ENCODE results near the gene SSBP3.

SSBP3 gene

DNA sequence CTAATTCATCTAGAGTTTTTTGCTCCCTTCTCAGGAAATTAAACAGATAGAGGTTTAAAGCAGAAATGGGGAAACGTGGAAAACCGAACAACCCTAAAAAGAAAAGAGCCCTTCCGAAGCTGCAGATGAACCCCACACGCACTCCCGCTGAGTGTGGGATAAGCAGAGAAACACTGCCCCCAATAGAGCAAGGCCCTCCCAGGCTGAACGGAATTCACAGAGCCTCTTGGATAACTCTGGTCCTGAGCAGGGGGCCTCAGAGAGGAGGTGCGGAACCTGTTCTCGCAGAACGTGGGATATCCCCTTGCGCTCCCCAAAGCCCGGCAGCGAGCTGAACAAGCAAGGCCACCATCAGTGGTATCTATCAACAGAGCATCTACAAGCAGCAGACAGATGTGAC lies 44.9 kb downstream of the SSBP3 start:
- H3K18ac ChIP-seq (ENCODE audit: low read depth in 1 of 2, low read length in 2 of 2), result no peak overlapping the region
- no peak overlapping the region for H2BK12ac ChIP-seq (ENCODE audit: low read length in 2 of 2)
- H3K14ac ChIP-seq (ENCODE audit: low read length in 2 of 2), result no peak overlapping the region
- H3K4me3 ChIP-seq (ENCODE audit: insufficient read depth in 1 of 2, low read depth in 1 of 2, low read length in 2 of 2), result no peak overlapping the region
- DNase-seq, result no peak
- no peak overlapping the region for H2BK15ac ChIP-seq (ENCODE audit: low read depth, poor library complexity, severe bottlenecking)
- H2BK5ac ChIP-seq (ENCODE audit: low read depth, low read length, poor library complexity, severe bottlenecking), result no peak overlapping the region
- H3K4me2 ChIP-seq (ENCODE audit: low read length, poor library complexity, severe bottlenecking), result no peak overlapping the region
- peaks cover 10 to 21% of the 10 kb centered on the region in 2 experiments for H3K36me3 ChIP-seq (ENCODE audit: control insufficient read depth in 1 of 2, insufficient read depth in 2 of 2, low read depth in 1 of 2, low read length in 2 of 2)
- H3K27me3 ChIP-seq (ENCODE audit: control insufficient read depth in 1 of 2, insufficient read depth in 1 of 2, low read length in 2 of 2), result no peaks in the 10 kb centered on the region
- no peak overlapping the region for H3K4ac ChIP-seq (ENCODE audit: low read depth in 1 of 2, low read length in 2 of 2)
- H2AK5ac ChIP-seq (ENCODE audit: low read length, severe bottlenecking), result no peak overlapping the region
- 82% methylated on average over 12 of the region's 12 CpGs for WGBS
- H3K27ac ChIP-seq (ENCODE audit: low read length, poor library complexity, severe bottlenecking), result no peak overlapping the region
- H3K4me1 ChIP-seq (ENCODE audit: control insufficient read depth, insufficient read depth, low read depth, low read length), result peaks cover 1% of the 10 kb centered on the region
- no peaks in the 10 kb centered on the region for H3K9me3 ChIP-seq (ENCODE audit: control insufficient read depth, low read length)
- H3K9ac ChIP-seq (ENCODE audit: low read length), result no peak overlapping the region
- no peak overlapping the region for H3K23ac ChIP-seq (ENCODE audit: low read length in 2 of 2)
- no peak overlapping the region for H4K8ac ChIP-seq (ENCODE audit: low read length)
- no peak overlapping the region for H4K91ac ChIP-seq (ENCODE audit: low read length)
- peaks cover 32% of the 10 kb centered on the region for H3K79me1 ChIP-seq (replicated peaks; ENCODE audit: low read length, poor library complexity, severe bottlenecking)
- H2AFZ ChIP-seq (ENCODE audit: low read depth, low read length), result no peak overlapping the region
- no peak overlapping the region for H2BK120ac ChIP-seq (ENCODE audit: low read depth, low read length)

DNA sequence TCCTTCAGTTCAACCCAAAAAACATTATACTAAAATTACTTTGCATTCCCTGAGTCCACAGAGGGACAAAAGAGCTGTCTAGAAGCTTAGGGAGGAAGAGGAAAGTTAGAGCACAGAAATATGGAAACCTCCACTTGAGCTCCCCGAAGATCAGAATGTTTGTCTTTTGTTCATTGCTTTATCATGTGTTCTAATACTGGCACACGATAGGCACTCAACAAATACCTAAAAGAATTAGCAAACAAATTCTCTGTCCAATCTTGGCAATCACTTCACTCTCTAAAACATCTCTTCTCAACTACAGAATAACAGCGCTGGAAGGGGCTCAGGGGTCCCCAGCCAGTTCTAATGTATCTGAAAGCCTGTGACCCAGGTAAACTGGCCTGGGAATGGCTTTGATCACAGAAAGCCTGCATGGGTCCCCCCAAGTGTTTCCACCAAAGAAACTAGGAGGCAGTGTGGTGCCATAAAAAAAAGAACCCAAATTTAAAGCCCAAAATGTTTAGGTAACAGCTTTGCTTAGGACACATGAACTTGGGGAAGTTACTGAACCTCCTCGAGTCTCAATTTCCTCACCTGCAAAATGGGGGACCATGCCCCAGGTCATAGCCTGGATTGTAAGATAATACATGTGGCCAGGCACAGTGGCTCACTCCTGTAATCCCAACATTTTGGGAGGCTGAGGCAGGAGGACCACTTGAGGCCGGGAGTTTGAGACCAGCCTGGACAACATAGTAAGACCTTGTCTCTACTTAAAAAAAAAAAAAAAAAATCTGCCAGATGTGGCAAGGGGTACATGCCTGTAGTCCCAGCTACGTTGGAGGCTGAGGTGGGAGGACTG lies 45.8 kb downstream of the SSBP3 start:
- Histone ChIP-seq H4K8ac (ENCODE audit: low read length) (no peak overlapping the region), H4K91ac (ENCODE audit: low read length) (no peak overlapping the region), H2AFZ (ENCODE audit: low read depth, low read length) (no peak overlapping the region), H3K79me1 (replicated peaks; ENCODE audit: low read length, poor library complexity, severe bottlenecking) (peaks cover 41% of the 10 kb centered on the region), H2BK5ac (ENCODE audit: low read depth, low read length, poor library complexity, severe bottlenecking) (no peak overlapping the region), H3K4me3 (ENCODE audit: insufficient read depth in 1 of 2, low read depth in 1 of 2, low read length in 2 of 2) (no peak overlapping the region), H3K18ac (ENCODE audit: low read depth in 1 of 2, low read length in 2 of 2) (no peak overlapping the region), H3K14ac (ENCODE audit: low read length in 2 of 2) (no peak overlapping the region), H3K4me1 (ENCODE audit: control insufficient read depth, insufficient read depth, low read depth, low read length) (peaks cover 1% of the 10 kb centered on the region), H3K9ac (ENCODE audit: low read length) (no peak overlapping the region), H2BK12ac (ENCODE audit: low read length in 2 of 2) (no peak overlapping the region), H2BK15ac (ENCODE audit: low read depth, poor library complexity, severe bottlenecking) (no peak overlapping the region), H3K36me3 (ENCODE audit: control insufficient read depth in 1 of 2, insufficient read depth in 2 of 2, low read depth in 1 of 2, low read length in 2 of 2) (peaks cover 12 to 21% of the 10 kb centered on the region in 2 experiments), H3K27ac (ENCODE audit: low read length, poor library complexity, severe bottlenecking) (no peak overlapping the region), H3K9me3 (ENCODE audit: control insufficient read depth, low read length) (no peaks in the 10 kb centered on the region), H2AK5ac (ENCODE audit: low read length, severe bottlenecking) (no peak overlapping the region), H3K27me3 (ENCODE audit: control insufficient read depth in 1 of 2, insufficient read depth in 1 of 2, low read length in 2 of 2) (no peaks in the 10 kb centered on the region), H3K4me2 (ENCODE audit: low read length, poor library complexity, severe bottlenecking) (no peak overlapping the region), H2BK120ac (ENCODE audit: low read depth, low read length) (no peak overlapping the region), H3K23ac (ENCODE audit: low read length in 2 of 2) (no peak overlapping the region), H3K4ac (ENCODE audit: low read depth in 1 of 2, low read length in 2 of 2) (no peak overlapping the region)
- DNase-seq, result no peak
- WGBS, result 92% methylated on average over 6 of the region's 6 CpGs

DNA sequence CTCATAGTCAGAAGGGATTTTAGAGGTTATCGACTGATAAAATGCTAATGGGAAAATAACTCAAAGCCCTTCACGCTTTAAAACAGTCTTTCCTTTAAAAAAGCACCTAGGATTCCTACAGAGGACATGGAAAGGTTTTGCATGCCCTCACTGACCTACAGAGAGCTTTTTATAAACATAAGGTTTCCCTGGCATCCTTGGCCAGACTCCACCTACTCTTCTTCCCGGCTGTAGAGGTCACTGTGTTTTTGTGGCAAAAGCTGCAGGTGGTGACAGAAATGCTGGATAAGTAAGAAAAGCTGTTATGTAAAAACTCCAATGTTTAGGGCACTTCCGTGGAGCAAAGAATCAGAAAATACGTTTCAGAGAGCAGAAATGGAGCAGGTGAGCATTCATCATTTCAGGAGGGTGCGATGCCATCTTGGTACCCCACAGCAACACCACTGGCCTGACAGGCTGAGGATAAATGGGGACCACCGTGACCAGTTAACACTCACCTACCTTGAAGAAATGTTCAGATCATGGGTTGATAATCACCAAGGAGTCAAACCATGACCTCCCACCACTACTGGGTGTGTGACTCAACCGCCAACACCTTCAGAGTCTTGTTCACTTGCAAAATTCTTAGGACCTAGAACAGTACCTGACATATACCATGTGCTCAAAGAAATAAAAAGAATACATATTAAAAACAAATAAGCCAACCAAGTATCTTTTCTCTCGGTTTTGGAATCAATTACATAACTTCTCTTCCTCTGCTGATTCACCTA lies 46.6 kb downstream of the SSBP3 start:
- no peak overlapping the region for H3K14ac ChIP-seq (ENCODE audit: low read length in 2 of 2)
- H2BK5ac ChIP-seq (ENCODE audit: low read depth, low read length, poor library complexity, severe bottlenecking), result no peak overlapping the region
- H3K27me3 ChIP-seq (ENCODE audit: control insufficient read depth in 1 of 2, insufficient read depth in 1 of 2, low read length in 2 of 2), result no peaks in the 10 kb centered on the region
- no peaks in the 10 kb centered on the region for H3K9me3 ChIP-seq (ENCODE audit: control insufficient read depth, low read length)
- no peak overlapping the region for H2BK12ac ChIP-seq (ENCODE audit: low read length in 2 of 2)
- no peak overlapping the region for H3K9ac ChIP-seq (ENCODE audit: low read length)
- no peak overlapping the region for H2AK5ac ChIP-seq (ENCODE audit: low read length, severe bottlenecking)
- H2BK15ac ChIP-seq (ENCODE audit: low read depth, poor library complexity, severe bottlenecking), result no peak overlapping the region
- H3K36me3 ChIP-seq (ENCODE audit: control insufficient read depth in 1 of 2, insufficient read depth in 2 of 2, low read depth in 1 of 2, low read length in 2 of 2), result peaks cover 12 to 19% of the 10 kb centered on the region in 2 experiments
- no peak overlapping the region for H3K4me3 ChIP-seq (ENCODE audit: insufficient read depth in 1 of 2, low read depth in 1 of 2, low read length in 2 of 2)
- H3K27ac ChIP-seq (ENCODE audit: low read length, poor library complexity, severe bottlenecking), result no peak overlapping the region
- H2BK120ac ChIP-seq (ENCODE audit: low read depth, low read length), result no peak overlapping the region
- no peak overlapping the region for H4K8ac ChIP-seq (ENCODE audit: low read length)
- DNase-seq, result no peak
- no peak overlapping the region for H3K23ac ChIP-seq (ENCODE audit: low read length in 2 of 2)
- no peak overlapping the region for H3K18ac ChIP-seq (ENCODE audit: low read depth in 1 of 2, low read length in 2 of 2)
- H4K91ac ChIP-seq (ENCODE audit: low read length), result no peak overlapping the region
- H3K4ac ChIP-seq (ENCODE audit: low read depth in 1 of 2, low read length in 2 of 2), result no peak overlapping the region
- H2AFZ ChIP-seq (ENCODE audit: low read depth, low read length), result no peak overlapping the region
- 90% methylated on average over 9 of the region's 9 CpGs for WGBS
- peaks cover 44% of the 10 kb centered on the region for H3K79me1 ChIP-seq (replicated peaks; ENCODE audit: low read length, poor library complexity, severe bottlenecking)
- H3K4me2 ChIP-seq (ENCODE audit: low read length, poor library complexity, severe bottlenecking), result no peak overlapping the region
- H3K4me1 ChIP-seq (ENCODE audit: control insufficient read depth, insufficient read depth, low read depth, low read length), result peaks cover 1% of the 10 kb centered on the region

DNA sequence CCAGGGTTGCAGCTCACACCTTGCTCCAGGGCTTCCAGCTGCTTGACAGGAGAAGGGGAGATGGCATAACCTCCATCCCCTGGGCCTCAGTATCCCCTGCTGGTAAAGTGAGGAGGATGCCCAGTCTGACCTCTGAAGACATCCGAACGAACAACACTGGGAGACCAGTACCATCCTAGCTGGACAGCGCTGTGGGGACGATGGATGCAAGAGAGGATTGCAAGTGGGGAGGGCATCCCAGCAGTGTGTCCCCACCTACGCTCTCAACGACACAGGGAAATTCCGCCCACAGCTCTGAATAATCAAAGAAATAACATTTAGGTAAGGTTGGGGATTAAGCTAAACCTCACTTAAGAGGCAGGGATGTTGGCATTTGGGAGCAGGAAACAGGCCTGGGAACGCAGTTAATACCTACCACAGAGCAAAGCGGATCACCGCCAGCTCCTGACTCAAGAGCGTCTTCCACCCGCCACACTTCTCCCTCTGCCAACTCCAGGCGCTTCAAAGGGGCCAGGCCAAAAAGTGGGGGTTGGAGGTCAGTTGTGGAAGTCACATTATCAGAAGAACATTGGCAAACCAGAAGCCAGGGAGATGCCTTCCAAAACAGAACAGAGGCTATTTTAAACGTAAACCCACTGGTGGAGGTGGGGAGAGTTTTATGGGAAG lies 47.6 kb downstream of the SSBP3 start:
- WGBS, result 100% methylated on average over 9 of the region's 14 CpGs

More for the DNA sequence above, 47.6 kb downstream of the SSBP3 start:
- Histone ChIP-seq H2AK5ac (ENCODE audit: low read length, severe bottlenecking) (no peak overlapping the region), H2BK15ac (ENCODE audit: low read depth, poor library complexity, severe bottlenecking) (no peak overlapping the region), H3K27me3 (ENCODE audit: control insufficient read depth in 1 of 2, insufficient read depth in 1 of 2, low read length in 2 of 2) (no peaks in the 10 kb centered on the region), H3K18ac (ENCODE audit: low read depth in 1 of 2, low read length in 2 of 2) (no peak overlapping the region), H2BK120ac (ENCODE audit: low read depth, low read length) (no peak overlapping the region), H3K14ac (ENCODE audit: low read length in 2 of 2) (no peak overlapping the region), H4K8ac (ENCODE audit: low read length) (no peak overlapping the region), H3K9ac (ENCODE audit: low read length) (no peak overlapping the region), H3K4me3 (ENCODE audit: insufficient read depth in 1 of 2, low read depth in 1 of 2, low read length in 2 of 2) (no peak overlapping the region), H3K27ac (ENCODE audit: low read length, poor library complexity, severe bottlenecking) (no peak overlapping the region), H3K36me3 (ENCODE audit: control insufficient read depth in 1 of 2, insufficient read depth in 2 of 2, low read depth in 1 of 2, low read length in 2 of 2) (peaks cover 12 to 19% of the 10 kb centered on the region in 2 experiments), H4K91ac (ENCODE audit: low read length) (no peak overlapping the region), H3K4me1 (ENCODE audit: control insufficient read depth, insufficient read depth, low read depth, low read length) (peaks cover 4% of the 10 kb centered on the region), H2BK12ac (ENCODE audit: low read length in 2 of 2) (no peak overlapping the region), H3K23ac (ENCODE audit: low read length in 2 of 2) (no peak overlapping the region), H3K4me2 (ENCODE audit: low read length, poor library complexity, severe bottlenecking) (no peak overlapping the region), H2BK5ac (ENCODE audit: low read depth, low read length, poor library complexity, severe bottlenecking) (no peak overlapping the region), H3K9me3 (ENCODE audit: control insufficient read depth, low read length) (no peaks in the 10 kb centered on the region), H2AFZ (ENCODE audit: low read depth, low read length) (no peak overlapping the region), H3K4ac (ENCODE audit: low read depth in 1 of 2, low read length in 2 of 2) (no peak overlapping the region), H3K79me1 (replicated peaks; ENCODE audit: low read length, poor library complexity, severe bottlenecking) (peaks cover 44% of the 10 kb centered on the region)
- no peak for DNase-seq

Data from mesenchymal stem cell (in vitro differentiated cells and primary cell).